Activated CD4-positive, alpha-beta memory T cell treated with anti-CD3 and anti-CD28 coated beads for 36 hours (primary cell): ENCODE results near the gene ACTA1. TPM values are rescaled to one million over a fixed set of nuclear protein-coding genes. Genes with fewer than 3 reads are reported as not detected.
A peak's percentile ranks its signal among the peaks of the same experiment; 100 is the strongest.
"Not testable (repeated sequence)": the region's sequence is repeated elsewhere in the genome, so short reads cannot be mapped to it uniquely, and the experiment has no call there.

Experiments
- CTCF ChIA-PET: fragments of 350-600 bp; sonication (Branson Sonifier 250); formaldehyde crosslinking; loops from one replicate; lab custom pipeline; 2021; ENCODE audit warnings: antibody characterized with exemption, inconsistent platforms; lab: Charles Lee
- POLR2A ChIA-PET: fragments of 350-600 bp; sonication (Branson Sonifier 250); formaldehyde crosslinking; loops from one replicate; lab custom pipeline; 2021; ENCODE audit warnings: antibody characterized with exemption; lab: Charles Lee
- DNase-seq: peaks from one replicate; pipeline ENCODE4 v3.0.0-alpha.2; 2020
- H3K27ac Mint-ChIP-seq: one replicate; pipeline ENCODE4 v1.8.0; 2021; ENCODE audit warnings: mixed read lengths
- H3K27me3 Mint-ChIP-seq: one replicate; pipeline ENCODE4 v1.8.0; 2021; ENCODE audit warnings: mixed read lengths
- H3K36me3 Mint-ChIP-seq: one replicate; pipeline ENCODE4 v1.8.0; 2021; ENCODE audit warnings: mixed read lengths
- H3K4me1 Mint-ChIP-seq: one replicate; pipeline ENCODE4 v1.8.0; 2021; ENCODE audit warnings: low read depth, mixed read lengths
- H3K4me3 Mint-ChIP-seq: one replicate; pipeline ENCODE4 v1.8.0; 2021; ENCODE audit warnings: mild to moderate bottlenecking, mixed read lengths
- H3K9me3 Mint-ChIP-seq: one replicate; pipeline ENCODE4 v1.8.0; 2021; ENCODE audit warnings: mixed read lengths
- intact Hi-C: fragments of 100-400 bp; cut with micrococcal nuclease; formaldehyde crosslinking; loops from one replicate; pipeline ENCODE4 v1.15.1; 2023
- total RNA-seq, 2 experiments: library from RNA; stranded (reverse); gene quantifications; one replicate each; pipeline ENCODE4 v1.2.3, GENCODE V29; 2021

Gene ACTA1
- total RNA-seq, 2 experiments from 2014 or later, result not detected

- Mint-ChIP-seq H3K9me3 (peaks cover 11% of the 10 kb centered on the region), H3K27me3 (peaks cover 24% of the 10 kb centered on the region), H3K4me3 (no peak overlapping the region), H3K4me1 (no peaks in the 10 kb centered on the region), H3K27ac (no peak overlapping the region), H3K36me3 (peaks cover 4% of the 10 kb centered on the region)
- no peak for DNase-seq
- intact Hi-C loops, result no loop called here
- ChIA-PET CTCF (interaction anchor here (1.0 to 1.6 kb wide), 4 partner anchors 20 to 194 kb away, joined by 3 to 6 read pairs (median 4); no protein-coding TSS in a partner anchor), POLR2A (interaction anchor here (1.1 kb wide), 1 partner anchor 9 kb away, joined by 3 read pairs; no protein-coding TSS in a partner anchor)
These were observed 13.1 kb downstream of the ACTA1 start for GRCh38 chr1:229420765-229421164.

GRCh38 chr1:229420224-229420623, 13.7 kb downstream of the ACTA1 start:
- no peak for DNase-seq
- no peak overlapping the region for H3K4me3 Mint-ChIP-seq
- H3K27me3 Mint-ChIP-seq, result peaks cover 21% of the 10 kb centered on the region
- peaks cover 4% of the 10 kb centered on the region for H3K36me3 Mint-ChIP-seq
- ChIA-PET POLR2A (interaction anchor here (1.1 kb wide), 1 partner anchor 9 kb away, joined by 3 read pairs; no protein-coding TSS in a partner anchor), CTCF (interaction anchor here (1.0 to 1.2 kb wide), 2 partner anchors 21 to 62 kb away, joined by 3 to 4 read pairs; no protein-coding TSS in a partner anchor)
- peaks cover 11% of the 10 kb centered on the region for H3K9me3 Mint-ChIP-seq
- H3K4me1 Mint-ChIP-seq, result no peaks in the 10 kb centered on the region
- intact Hi-C loops, result no loop called here
- no peak overlapping the region for H3K27ac Mint-ChIP-seq

- POLR2A ChIA-PET, H3K36me3 Mint-ChIP-seq, CTCF ChIA-PET, H3K4me1 Mint-ChIP-seq, intact Hi-C loops, H3K4me3 Mint-ChIP-seq, DNase-seq, H3K9me3 Mint-ChIP-seq, H3K27ac Mint-ChIP-seq: not testable (repeated sequence)
- peaks cover 10% of the 10 kb centered on the region for H3K27me3 Mint-ChIP-seq
These were observed 15.3 kb downstream of the ACTA1 start for GRCh38 chr1:229418586-229418985.

- POLR2A ChIA-PET, result not testable (repeated sequence)
These were observed 21.1 kb downstream of the ACTA1 start for GRCh38 chr1:229412810-229413209.

GRCh38 chr1:229412056-229412455, 21.8 kb downstream of the ACTA1 start:
- Mint-ChIP-seq H3K9me3 (no peaks in the 10 kb centered on the region), H3K36me3 (no peaks in the 10 kb centered on the region), H3K27me3 (peaks cover 34% of the 10 kb centered on the region), H3K27ac (no peak overlapping the region), H3K4me3 (no peak overlapping the region), H3K4me1 (peaks cover 15% of the 10 kb centered on the region)
- POLR2A ChIA-PET, result no interaction called here
- CTCF ChIA-PET, result no interaction called here
- intact Hi-C loops, result no loop called here
- no peak for DNase-seq

More at GRCh38 chr1:229412810-229413209, 21.1 kb downstream of the ACTA1 start:
- DNase-seq, CTCF ChIA-PET, H3K36me3 Mint-ChIP-seq, H3K27ac Mint-ChIP-seq, intact Hi-C loops, H3K4me3 Mint-ChIP-seq, H3K9me3 Mint-ChIP-seq: not testable (repeated sequence)
- peaks cover 28% of the 10 kb centered on the region for H3K27me3 Mint-ChIP-seq
- H3K4me1 Mint-ChIP-seq, result peaks cover 12% of the 10 kb centered on the region

GRCh38 chr1:229411434-229412055, 22.3 kb downstream of the ACTA1 start:
- Mint-ChIP-seq H3K36me3 (no peaks in the 10 kb centered on the region), H3K27me3 (peaks cover 40% of the 10 kb centered on the region), H3K27ac (no peak overlapping the region), H3K9me3 (no peaks in the 10 kb centered on the region), H3K4me1 (peaks cover 17% of the 10 kb centered on the region), H3K4me3 (no peak overlapping the region)
- ChIA-PET CTCF (no interaction called here), POLR2A (no interaction called here)
- DNase-seq, result no peak
- intact Hi-C loops, result no loop called here

GRCh38 chr1:229410692-229411433, 23.0 kb downstream of the ACTA1 start:
- no peak overlapping the region for H3K27ac Mint-ChIP-seq
- H3K9me3 Mint-ChIP-seq, result no peaks in the 10 kb centered on the region
- H3K4me3 Mint-ChIP-seq, result no peak overlapping the region
- POLR2A ChIA-PET, result no interaction called here
- intact Hi-C loops, result no loop called here
- DNase-seq, result peak; percentile 40
- H3K27me3 Mint-ChIP-seq, result peaks cover 44% of the 10 kb centered on the region
- H3K4me1 Mint-ChIP-seq, result peaks cover 17% of the 10 kb centered on the region
- H3K36me3 Mint-ChIP-seq, result no peaks in the 10 kb centered on the region
- CTCF ChIA-PET, result interaction anchor here (1.6 kb wide), 1 partner anchor 20 kb away, joined by 3 read pairs; no protein-coding TSS in a partner anchor

GRCh38 chr1:229410370-229410691, 23.6 kb downstream of the ACTA1 start:
- ChIA-PET CTCF (interaction anchor here (1.6 kb wide), 1 partner anchor 21 kb away, joined by 3 read pairs; no protein-coding TSS in a partner anchor), POLR2A (no interaction called here)
- Mint-ChIP-seq H3K9me3 (no peaks in the 10 kb centered on the region), H3K36me3 (no peaks in the 10 kb centered on the region), H3K4me1 (peaks cover 17% of the 10 kb centered on the region), H3K4me3 (no peak overlapping the region), H3K27me3 (peaks cover 48% of the 10 kb centered on the region), H3K27ac (no peak overlapping the region)
- intact Hi-C loops, result no loop called here
- no peak for DNase-seq

GRCh38 chr1:229409616-229410369, 24.1 kb downstream of the ACTA1 start:
- Mint-ChIP-seq H3K36me3 (no peaks in the 10 kb centered on the region), H3K27ac (no peak overlapping the region), H3K27me3 (peaks cover 50% of the 10 kb centered on the region), H3K4me3 (no peak overlapping the region), H3K9me3 (no peaks in the 10 kb centered on the region), H3K4me1 (peaks cover 17% of the 10 kb centered on the region)
- intact Hi-C loops, result no loop called here
- ChIA-PET POLR2A (no interaction called here), CTCF (interaction anchor here (0.6 to 1.6 kb wide), 3 partner anchors 21 to 706 kb away, joined by 3 to 4 read pairs (median 3); no protein-coding TSS in a partner anchor)
- DNase-seq, result no peak

GRCh38 chr1:229408458-229409037, 25.3 kb downstream of the ACTA1 start:
- Mint-ChIP-seq H3K36me3 (no peaks in the 10 kb centered on the region), H3K4me3 (no peak overlapping the region), H3K27ac (no peak overlapping the region), H3K9me3 (no peaks in the 10 kb centered on the region), H3K27me3 (peaks cover 54% of the 10 kb centered on the region), H3K4me1 (peaks cover 17% of the 10 kb centered on the region)
- ChIA-PET POLR2A (no interaction called here), CTCF (interaction anchor here (1.4 to 1.6 kb wide), 2 partner anchors 150 kb away, joined by 3 read pairs; no protein-coding TSS in a partner anchor)
- intact Hi-C loops, result no loop called here
- DNase-seq, result no peak

- DNase-seq, result no peak
- intact Hi-C loops, result no loop called here
- H3K4me3 Mint-ChIP-seq, result peak overlapping the region; percentile 32
- ChIA-PET POLR2A (no interaction called here), CTCF (interaction anchor here (1.0 to 1.6 kb wide), 2 partner anchors 63 to 149 kb away, joined by 3 read pairs; no protein-coding TSS in a partner anchor)
- H3K27ac Mint-ChIP-seq, result no peak overlapping the region
- no peaks in the 10 kb centered on the region for H3K9me3 Mint-ChIP-seq
- H3K4me1 Mint-ChIP-seq, result peaks cover 17% of the 10 kb centered on the region
- peaks cover 62% of the 10 kb centered on the region for H3K27me3 Mint-ChIP-seq
- no peaks in the 10 kb centered on the region for H3K36me3 Mint-ChIP-seq
These were observed 26.5 kb downstream of the ACTA1 start for GRCh38 chr1:229407206-229408026.
